ENCODE data around the gene TBL1XR1.

Gene TBL1XR1

DNA sequence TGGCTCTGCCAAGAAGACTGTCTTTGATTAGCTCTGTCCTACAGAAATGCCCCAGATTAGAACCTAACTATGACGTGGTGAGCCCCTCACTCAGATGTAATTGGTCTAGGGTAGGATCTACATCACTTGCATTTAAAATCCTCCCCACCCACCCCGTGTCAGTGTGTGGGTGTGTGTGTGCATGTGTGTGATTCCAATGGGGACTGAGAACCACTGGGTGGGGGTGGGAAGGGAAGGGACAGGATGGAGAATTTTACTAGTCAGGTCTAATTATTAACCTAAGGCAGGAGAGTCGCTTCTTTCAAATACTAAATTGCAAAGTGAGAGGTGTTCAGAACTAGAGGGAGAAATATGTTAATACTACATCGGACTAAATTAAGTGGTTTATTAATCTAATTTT, 91.7 kb downstream of the TBL1XR1 start:
- WGBS (ENCODE audit: extremely low coverage, insufficient coverage, low lambda C conversion rate), result no CpG with 5 or more reads among the region's 4 CpGs
- Histone ChIP-seq H3K4me1 (ENCODE audit: control insufficient read depth, low read depth, low read length) (peaks cover 3% of the 10 kb centered on the region), H2BK120ac (ENCODE audit: low read depth, low read length) (no peak overlapping the region)

DNA sequence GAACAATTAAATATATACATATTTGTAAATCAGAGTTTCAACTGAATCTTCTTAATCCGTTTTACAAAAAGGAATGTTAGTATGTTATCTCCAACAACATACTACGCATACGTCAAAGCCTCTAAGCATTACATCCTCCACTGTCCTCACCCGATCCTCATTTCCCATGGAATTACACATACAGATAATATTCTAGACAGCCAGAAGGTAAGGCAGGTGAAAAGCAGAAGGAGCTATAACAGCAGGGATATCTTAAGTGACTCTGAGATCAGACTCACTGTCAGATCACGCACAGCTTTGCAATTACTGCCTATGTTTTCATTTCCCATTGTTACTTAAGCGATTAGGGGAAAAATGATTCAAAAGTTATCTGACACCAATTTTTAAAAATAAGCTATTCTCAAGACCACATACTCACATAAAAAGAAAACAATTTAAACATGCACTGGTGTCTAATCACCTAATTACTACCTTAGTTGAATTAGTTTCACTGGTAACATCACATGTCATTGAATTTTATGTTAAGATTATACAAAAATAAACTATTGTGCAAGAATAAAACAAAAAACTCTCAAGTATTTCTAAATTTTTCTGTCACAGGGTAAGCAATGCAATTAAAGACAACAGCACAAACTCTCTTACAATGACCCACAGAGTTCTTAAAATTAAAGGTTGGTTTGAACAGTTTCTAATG, 92.8 kb downstream of the TBL1XR1 start:
- Histone ChIP-seq H2BK5ac (ENCODE audit: low read length) (no peak overlapping the region), H4K8ac (ENCODE audit: low read depth, low read length) (no peak overlapping the region), H3K56ac (ENCODE audit: low read length) (no peak overlapping the region), H3K4me1 (ENCODE audit: control insufficient read depth, low read depth, low read length) (peaks cover 3% of the 10 kb centered on the region), H2BK15ac (replicated peaks; ENCODE audit: low read depth) (no peak overlapping the region), H4K5ac (ENCODE audit: low read length) (no peak overlapping the region), H3K4ac (ENCODE audit: low read depth, low read length) (no peak overlapping the region), H3K9ac (ENCODE audit: low read length) (no peak overlapping the region), H2AK5ac (ENCODE audit: low read length) (no peak overlapping the region), H3K79me2 (ENCODE audit: control insufficient read depth, insufficient read depth, low read length) (peaks cover 66% of the 10 kb centered on the region), H3K27me3 (ENCODE audit: insufficient read depth, low read length, poor library complexity) (no peaks in the 10 kb centered on the region), H3K36me3 (ENCODE audit: control insufficient read depth, insufficient read depth, low read length) (no peaks in the 10 kb centered on the region), H3K79me1 (ENCODE audit: low read length) (peaks cover 3% of the 10 kb centered on the region), H3K18ac (ENCODE audit: low read length) (no peak overlapping the region), H3K27ac (ENCODE audit: low read depth, low read length) (no peak overlapping the region), H3K4me2 (ENCODE audit: low read length) (no peak overlapping the region), H3K4me3 (ENCODE audit: low read length) (no peak overlapping the region), H3K23ac (ENCODE audit: low read length) (no peak overlapping the region), H2BK120ac (ENCODE audit: low read depth, low read length) (no peak overlapping the region)
- no peak for DNase-seq
- 100% methylated on average over 3 of the region's 6 CpGs for WGBS (ENCODE audit: extremely low coverage, insufficient coverage, low lambda C conversion rate)

More for the DNA sequence above, 91.7 kb downstream of the TBL1XR1 start:
- no peak overlapping the region for H3K4ac ChIP-seq (ENCODE audit: low read depth, low read length)
- H4K5ac ChIP-seq (ENCODE audit: low read length), result no peak overlapping the region
- H3K4me2 ChIP-seq (ENCODE audit: low read length), result no peak overlapping the region
- H3K79me2 ChIP-seq (ENCODE audit: control insufficient read depth, insufficient read depth, low read length), result peaks cover 67% of the 10 kb centered on the region
- no peaks in the 10 kb centered on the region for H3K36me3 ChIP-seq (ENCODE audit: control insufficient read depth, insufficient read depth, low read length)
- no peak overlapping the region for H3K23ac ChIP-seq (ENCODE audit: low read length)
- no peak overlapping the region for H2BK15ac ChIP-seq (replicated peaks; ENCODE audit: low read depth)
- H3K27me3 ChIP-seq (ENCODE audit: insufficient read depth, low read length, poor library complexity), result no peaks in the 10 kb centered on the region
- no peak overlapping the region for H3K18ac ChIP-seq (ENCODE audit: low read length)
- H3K79me1 ChIP-seq (ENCODE audit: low read length), result no peaks in the 10 kb centered on the region
- no peak overlapping the region for H2AK5ac ChIP-seq (ENCODE audit: low read length)
- no peak overlapping the region for H3K27ac ChIP-seq (ENCODE audit: low read depth, low read length)
- H3K4me3 ChIP-seq (ENCODE audit: low read length), result no peak overlapping the region
- no peak for DNase-seq
- no peak overlapping the region for H3K56ac ChIP-seq (ENCODE audit: low read length)
- H2BK5ac ChIP-seq (ENCODE audit: low read length), result no peak overlapping the region
- no peak overlapping the region for H4K8ac ChIP-seq (ENCODE audit: low read depth, low read length)
- no peak overlapping the region for H3K9ac ChIP-seq (ENCODE audit: low read length)

DNA sequence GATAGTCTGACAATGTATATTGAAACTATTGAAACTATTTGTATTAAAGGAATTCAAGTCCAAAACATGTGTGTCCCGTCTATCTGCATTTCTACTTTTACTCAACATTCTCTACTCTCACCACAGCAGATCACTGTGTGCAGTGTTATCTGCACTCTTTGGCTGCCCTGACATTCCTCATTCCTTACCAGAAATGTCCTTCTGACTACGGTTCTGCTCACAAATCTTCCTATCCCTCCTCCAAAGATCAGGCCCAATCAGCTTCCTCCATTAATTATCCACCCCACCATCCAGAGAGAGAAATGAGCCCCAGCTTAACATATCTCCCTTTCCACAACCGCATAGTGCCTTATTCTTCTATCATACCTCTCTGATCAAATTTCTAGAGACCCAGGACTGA, 94.7 kb downstream of the TBL1XR1 start:
- Histone ChIP-seq H3K79me2 (ENCODE audit: control insufficient read depth, insufficient read depth, low read length) (peaks cover 69% of the 10 kb centered on the region), H3K9ac (ENCODE audit: low read length) (no peak overlapping the region), H3K27me3 (ENCODE audit: insufficient read depth, low read length, poor library complexity) (no peaks in the 10 kb centered on the region), H3K18ac (ENCODE audit: low read length) (no peak overlapping the region), H3K23ac (ENCODE audit: low read length) (no peak overlapping the region), H3K4me3 (ENCODE audit: low read length) (no peak overlapping the region), H3K27ac (ENCODE audit: low read depth, low read length) (no peak overlapping the region), H2BK5ac (ENCODE audit: low read length) (no peak overlapping the region), H3K56ac (ENCODE audit: low read length) (no peak overlapping the region), H4K5ac (ENCODE audit: low read length) (no peak overlapping the region), H2AK5ac (ENCODE audit: low read length) (no peak overlapping the region), H3K4me1 (ENCODE audit: control insufficient read depth, low read depth, low read length) (peaks cover 3% of the 10 kb centered on the region), H3K79me1 (ENCODE audit: low read length) (peaks cover 4% of the 10 kb centered on the region), H3K4ac (ENCODE audit: low read depth, low read length) (no peak overlapping the region), H2BK15ac (replicated peaks; ENCODE audit: low read depth) (no peak overlapping the region), H3K4me2 (ENCODE audit: low read length) (no peak overlapping the region), H2BK120ac (ENCODE audit: low read depth, low read length) (no peak overlapping the region), H3K36me3 (ENCODE audit: control insufficient read depth, insufficient read depth, low read length) (no peaks in the 10 kb centered on the region), H4K8ac (ENCODE audit: low read depth, low read length) (no peak overlapping the region)
- peak; percentile 27 for DNase-seq
- no CpG with 5 or more reads among the region's 3 CpGs for WGBS (ENCODE audit: extremely low coverage, insufficient coverage, low lambda C conversion rate)

DNA sequence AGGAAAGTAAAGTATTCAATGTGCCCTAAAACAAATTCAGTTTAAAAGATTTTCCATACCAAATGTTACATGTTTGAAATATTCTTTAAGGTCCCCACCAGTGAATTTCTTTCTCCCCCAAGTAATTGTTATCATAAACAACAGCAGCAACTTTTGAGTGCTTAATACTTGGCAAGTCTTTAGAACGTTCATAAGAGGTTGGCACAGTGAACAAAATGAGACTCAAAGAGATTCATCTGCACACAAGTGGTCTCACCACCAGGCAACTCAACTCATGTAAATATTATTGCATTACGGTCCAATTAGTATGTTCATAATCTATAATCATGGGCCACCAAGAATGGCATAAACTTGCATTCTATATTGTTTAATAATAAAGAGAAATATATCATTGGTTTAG, 98.7 kb downstream of the TBL1XR1 start:
- peaks cover 6% of the 10 kb centered on the region for H3K79me1 ChIP-seq (ENCODE audit: low read length)
- H2AK5ac ChIP-seq (ENCODE audit: low read length), result no peak overlapping the region
- H2BK15ac ChIP-seq (replicated peaks; ENCODE audit: low read depth), result no peak overlapping the region
- no peaks in the 10 kb centered on the region for H3K4me1 ChIP-seq (ENCODE audit: control insufficient read depth, low read depth, low read length)
- H3K79me2 ChIP-seq (ENCODE audit: control insufficient read depth, insufficient read depth, low read length), result peaks cover 71% of the 10 kb centered on the region
- no peaks in the 10 kb centered on the region for H3K27me3 ChIP-seq (ENCODE audit: insufficient read depth, low read length, poor library complexity)
- no peak overlapping the region for H3K4me2 ChIP-seq (ENCODE audit: low read length)
- no peaks in the 10 kb centered on the region for H3K36me3 ChIP-seq (ENCODE audit: control insufficient read depth, insufficient read depth, low read length)
- no peak overlapping the region for H3K18ac ChIP-seq (ENCODE audit: low read length)
- H3K4ac ChIP-seq (ENCODE audit: low read depth, low read length), result no peak overlapping the region
- no peak overlapping the region for H3K56ac ChIP-seq (ENCODE audit: low read length)
- H2BK120ac ChIP-seq (ENCODE audit: low read depth, low read length), result no peak overlapping the region
- H3K23ac ChIP-seq (ENCODE audit: low read length), result no peak overlapping the region
- no peak for DNase-seq
- WGBS (ENCODE audit: extremely low coverage, insufficient coverage, low lambda C conversion rate), result no CpG with 5 or more reads among the region's 2 CpGs
- H2BK5ac ChIP-seq (ENCODE audit: low read length), result no peak overlapping the region
- no peak overlapping the region for H4K5ac ChIP-seq (ENCODE audit: low read length)
- no peak overlapping the region for H3K9ac ChIP-seq (ENCODE audit: low read length)
- no peak overlapping the region for H3K4me3 ChIP-seq (ENCODE audit: low read length)
- no peak overlapping the region for H4K8ac ChIP-seq (ENCODE audit: low read depth, low read length)
- no peak overlapping the region for H3K27ac ChIP-seq (ENCODE audit: low read depth, low read length)

GRCh38 chr3:177096615-177097014, 100.7 kb downstream of the TBL1XR1 start:
- no peaks in the 10 kb centered on the region for H3K36me3 ChIP-seq (ENCODE audit: control insufficient read depth, insufficient read depth, low read length)
- WGBS (ENCODE audit: extremely low coverage, insufficient coverage, low lambda C conversion rate), result no CpG with 5 or more reads among the region's 1 CpG
- no peaks in the 10 kb centered on the region for H3K27me3 ChIP-seq (ENCODE audit: insufficient read depth, low read length, poor library complexity)
- peaks cover 6% of the 10 kb centered on the region for H3K79me1 ChIP-seq (ENCODE audit: low read length)
- no peak overlapping the region for H3K56ac ChIP-seq (ENCODE audit: low read length)
- H4K5ac ChIP-seq (ENCODE audit: low read length), result no peak overlapping the region
- H3K4me1 ChIP-seq (ENCODE audit: control insufficient read depth, low read depth, low read length), result no peaks in the 10 kb centered on the region
- H2AK5ac ChIP-seq (ENCODE audit: low read length), result no peak overlapping the region
- no peak overlapping the region for H3K27ac ChIP-seq (ENCODE audit: low read depth, low read length)
- no peak overlapping the region for H2BK120ac ChIP-seq (ENCODE audit: low read depth, low read length)
- no peak overlapping the region for H2BK5ac ChIP-seq (ENCODE audit: low read length)
- no peak overlapping the region for H4K8ac ChIP-seq (ENCODE audit: low read depth, low read length)
- no peak overlapping the region for H2BK15ac ChIP-seq (replicated peaks; ENCODE audit: low read depth)
- DNase-seq, result no peak
- no peak overlapping the region for H3K4me3 ChIP-seq (ENCODE audit: low read length)
- peaks cover 79% of the 10 kb centered on the region for H3K79me2 ChIP-seq (ENCODE audit: control insufficient read depth, insufficient read depth, low read length)
- H3K23ac ChIP-seq (ENCODE audit: low read length), result no peak overlapping the region
- no peak overlapping the region for H3K4me2 ChIP-seq (ENCODE audit: low read length)
- no peak overlapping the region for H3K18ac ChIP-seq (ENCODE audit: low read length)
- H3K4ac ChIP-seq (ENCODE audit: low read depth, low read length), result no peak overlapping the region
- no peak overlapping the region for H3K9ac ChIP-seq (ENCODE audit: low read length)

- no peak overlapping the region for H2BK120ac ChIP-seq (ENCODE audit: low read depth, low read length)
- peaks cover 3% of the 10 kb centered on the region for H3K4me1 ChIP-seq (ENCODE audit: control insufficient read depth, low read depth, low read length)
- H2BK15ac ChIP-seq (replicated peaks; ENCODE audit: low read depth), result no peak overlapping the region
- H3K79me1 ChIP-seq (ENCODE audit: low read length), result peaks cover 6% of the 10 kb centered on the region
- H3K23ac ChIP-seq (ENCODE audit: low read length), result no peak overlapping the region
- H3K9ac ChIP-seq (ENCODE audit: low read length), result no peak overlapping the region
- H3K56ac ChIP-seq (ENCODE audit: low read length), result no peak overlapping the region
- peaks cover 76% of the 10 kb centered on the region for H3K79me2 ChIP-seq (ENCODE audit: control insufficient read depth, insufficient read depth, low read length)
- no peak overlapping the region for H2BK5ac ChIP-seq (ENCODE audit: low read length)
- no peaks in the 10 kb centered on the region for H3K36me3 ChIP-seq (ENCODE audit: control insufficient read depth, insufficient read depth, low read length)
- no peaks in the 10 kb centered on the region for H3K27me3 ChIP-seq (ENCODE audit: insufficient read depth, low read length, poor library complexity)
- no peak overlapping the region for H3K4ac ChIP-seq (ENCODE audit: low read depth, low read length)
- no peak for DNase-seq
- no peak overlapping the region for H4K8ac ChIP-seq (ENCODE audit: low read depth, low read length)
- H4K5ac ChIP-seq (ENCODE audit: low read length), result no peak overlapping the region
- no peak overlapping the region for H3K18ac ChIP-seq (ENCODE audit: low read length)
- H3K4me2 ChIP-seq (ENCODE audit: low read length), result no peak overlapping the region
- H3K27ac ChIP-seq (ENCODE audit: low read depth, low read length), result no peak overlapping the region
- no peak overlapping the region for H3K4me3 ChIP-seq (ENCODE audit: low read length)
- H2AK5ac ChIP-seq (ENCODE audit: low read length), result no peak overlapping the region
Observed at GRCh38 chr3:177093966-177094365, 103.3 kb downstream of the TBL1XR1 start.

Data from mesendoderm (in vitro differentiated cells).